ENCODE measurements around the gene VENTX. TPM values are rescaled to one million over a fixed set of nuclear protein-coding genes. Genes with fewer than 3 reads are reported as not detected.

VENTX gene
- total RNA-seq, 3 donors from 2014 or later (not counting 1 experiment from before 2014, with no cell fraction given) = 0.48 to 4.1 (median 0.75) TPM

DNA sequence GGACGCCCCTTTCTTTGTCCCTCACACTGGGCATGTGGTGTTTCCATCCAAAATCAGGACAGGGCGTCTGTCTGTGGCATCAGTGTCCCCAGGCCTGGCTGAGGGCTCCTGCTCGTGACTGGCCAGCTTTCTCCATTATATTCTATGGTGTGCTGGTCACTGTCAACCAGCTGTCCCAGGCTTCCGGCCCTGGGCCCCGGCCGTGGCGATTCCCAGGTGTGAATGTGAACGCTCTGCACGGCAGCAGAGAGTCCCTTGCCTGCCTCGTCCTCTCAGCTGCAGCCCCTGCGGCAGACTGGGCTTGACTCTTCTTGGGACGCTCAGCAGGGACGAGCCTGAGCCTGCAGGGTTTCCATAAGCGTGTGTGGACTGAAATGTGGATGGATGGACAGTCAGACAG lies 13.6 kb upstream of the VENTX start:
- Mint-ChIP-seq H3K27ac (no peak overlapping the region), H3K36me3 (no peaks in the 10 kb centered on the region), H3K9me3 (no peaks in the 10 kb centered on the region), H3K4me3 (no peak overlapping the region), H3K27me3 (ENCODE audit: low read depth in 2 of 2) (peaks cover 36 to 38% of the 10 kb centered on the region in 2 donors), H3K4me1 (peaks cover 0 to 5% of the 10 kb centered on the region in 2 donors)
- ATAC-seq (no peak), DNase-seq (no peak)
- no peaks in the 10 kb centered on the region for H3K36me3 ChIP-seq (ENCODE audit: control insufficient read depth, insufficient read depth, low read length)
- peaks cover under 1% of the 10 kb centered on the region for H3K4me1 ChIP-seq (ENCODE audit: control insufficient read depth, insufficient read depth, low read length)
- intact Hi-C loops (cut with micrococcal nuclease) = no loop called here
- no peak overlapping the region for H3K27ac ChIP-seq (ENCODE audit: low read length)
- H3K4me3 ChIP-seq (ENCODE audit: low read length) = no peak overlapping the region
- TF ChIP-seq, protein P1, sequence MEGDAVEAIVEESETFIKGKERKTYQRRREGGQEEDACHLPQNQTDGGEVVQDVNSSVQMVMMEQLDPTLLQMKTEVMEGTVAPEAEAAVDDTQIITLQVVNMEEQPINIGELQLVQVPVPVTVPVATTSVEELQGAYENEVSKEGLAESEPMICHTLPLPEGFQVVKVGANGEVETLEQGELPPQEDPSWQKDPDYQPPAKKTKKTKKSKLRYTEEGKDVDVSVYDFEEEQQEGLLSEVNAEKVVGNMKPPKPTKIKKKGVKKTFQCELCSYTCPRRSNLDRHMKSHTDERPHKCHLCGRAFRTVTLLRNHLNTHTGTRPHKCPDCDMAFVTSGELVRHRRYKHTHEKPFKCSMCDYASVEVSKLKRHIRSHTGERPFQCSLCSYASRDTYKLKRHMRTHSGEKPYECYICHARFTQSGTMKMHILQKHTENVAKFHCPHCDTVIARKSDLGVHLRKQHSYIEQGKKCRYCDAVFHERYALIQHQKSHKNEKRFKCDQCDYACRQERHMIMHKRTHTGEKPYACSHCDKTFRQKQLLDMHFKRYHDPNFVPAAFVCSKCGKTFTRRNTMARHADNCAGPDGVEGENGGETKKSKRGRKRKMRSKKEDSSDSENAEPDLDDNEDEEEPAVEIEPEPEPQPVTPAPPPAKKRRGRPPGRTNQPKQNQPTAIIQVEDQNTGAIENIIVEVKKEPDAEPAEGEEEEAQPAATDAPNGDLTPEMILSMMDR (IDR thresholded peaks at IDR 0.05) = no peak
- no peaks in the 10 kb centered on the region for H3K9me3 ChIP-seq (ENCODE audit: control insufficient read depth, insufficient read depth, low read length)
- peaks cover 15% of the 10 kb centered on the region for H3K27me3 ChIP-seq (ENCODE audit: control insufficient read depth, insufficient read depth, low read length)
- WGBS (ENCODE audit: insufficient coverage) = 86% methylated on average over 12 of the region's 14 CpGs

DNA sequence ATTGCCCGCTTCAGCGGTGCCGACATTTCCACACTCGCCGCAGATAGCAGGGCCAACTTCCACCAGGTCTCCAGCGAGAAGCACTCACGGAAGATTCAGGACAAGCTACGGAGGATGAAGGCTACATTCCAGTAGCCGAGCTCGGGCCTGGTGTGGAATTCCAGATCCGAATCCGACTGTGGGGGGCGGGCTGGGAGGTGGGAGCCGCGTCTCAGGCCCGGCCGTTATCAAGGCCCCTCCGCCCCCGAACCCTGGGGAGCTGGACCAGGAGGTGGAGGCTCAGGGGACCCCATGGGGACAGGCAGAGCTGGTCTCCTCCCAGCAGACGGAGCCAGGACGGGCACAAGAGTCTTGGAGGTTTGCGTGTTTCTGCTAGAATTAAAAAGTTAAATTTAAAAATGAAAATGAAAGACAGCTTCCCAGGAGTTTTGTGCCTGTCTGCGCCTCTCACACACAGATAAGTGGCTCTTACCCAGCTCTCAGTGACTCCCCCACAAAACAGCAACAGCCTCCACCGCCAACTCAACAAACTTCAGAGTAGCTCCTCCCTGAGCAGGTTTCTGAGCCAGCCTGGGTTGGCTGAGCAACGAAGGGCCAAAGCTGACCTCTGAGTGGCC lies 12.8 kb upstream of the VENTX start:
- DNase-seq (no peak), ATAC-seq (no peak)
- peaks cover 19% of the 10 kb centered on the region for H3K27me3 ChIP-seq (ENCODE audit: control insufficient read depth, insufficient read depth, low read length)
- no peak overlapping the region for H3K27ac ChIP-seq (ENCODE audit: low read length)
- Mint-ChIP-seq H3K4me3 (no peak overlapping the region), H3K4me1 (peaks cover 0 to 11% of the 10 kb centered on the region in 2 donors), H3K27ac (no peak overlapping the region), H3K36me3 (no peaks in the 10 kb centered on the region), H3K9me3 (no peaks in the 10 kb centered on the region), H3K27me3 (ENCODE audit: low read depth in 2 of 2) (peaks cover 42% of the 10 kb centered on the region in 2 donors)
- H3K4me1 ChIP-seq (ENCODE audit: control insufficient read depth, insufficient read depth, low read length) = peaks cover 6% of the 10 kb centered on the region
- H3K9me3 ChIP-seq (ENCODE audit: control insufficient read depth, insufficient read depth, low read length) = no peaks in the 10 kb centered on the region
- WGBS (ENCODE audit: insufficient coverage) = 88% methylated on average over 25 of the region's 25 CpGs
- H3K36me3 ChIP-seq (ENCODE audit: control insufficient read depth, insufficient read depth, low read length) = no peaks in the 10 kb centered on the region
- intact Hi-C loops (cut with micrococcal nuclease) = no loop called here
- H3K4me3 ChIP-seq (ENCODE audit: low read length) = no peak overlapping the region
- TF ChIP-seq, protein P1 (IDR thresholded peaks at IDR 0.05) = no peak

DNA sequence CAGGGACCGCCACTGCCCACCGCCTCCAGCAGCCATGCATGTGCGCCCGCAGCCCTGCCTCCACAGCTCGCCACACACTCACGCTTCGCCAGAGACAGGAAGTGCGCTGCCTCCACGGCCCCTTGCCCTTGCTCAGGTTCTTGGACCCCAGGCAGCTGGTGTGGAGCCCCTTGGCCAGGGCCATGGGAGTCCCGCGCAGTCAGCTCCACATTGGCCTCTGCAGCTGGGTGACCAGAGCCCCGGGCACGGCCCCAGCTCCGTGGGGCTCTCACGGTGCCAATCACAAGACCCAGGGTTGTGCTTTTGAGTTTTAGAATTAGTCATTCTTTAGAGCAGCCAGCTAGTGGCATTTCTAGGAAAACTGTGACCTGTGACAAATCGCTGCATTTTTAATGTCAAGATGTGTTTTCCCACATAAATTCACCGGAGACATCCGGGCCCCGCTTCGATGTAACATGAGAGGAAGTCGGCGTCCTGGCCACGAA lies 11.9 kb upstream of the VENTX start:
- Histone ChIP-seq H3K27me3 (ENCODE audit: control insufficient read depth, insufficient read depth, low read length) (peaks cover 19% of the 10 kb centered on the region), H3K9me3 (ENCODE audit: control insufficient read depth, insufficient read depth, low read length) (no peaks in the 10 kb centered on the region), H3K4me1 (ENCODE audit: control insufficient read depth, insufficient read depth, low read length) (peaks cover 6% of the 10 kb centered on the region), H3K36me3 (ENCODE audit: control insufficient read depth, insufficient read depth, low read length) (no peaks in the 10 kb centered on the region), H3K4me3 (ENCODE audit: low read length) (no peak overlapping the region), H3K27ac (ENCODE audit: low read length) (no peak overlapping the region)
- intact Hi-C loops (cut with micrococcal nuclease) = no loop called here
- Mint-ChIP-seq H3K4me3 (no peak overlapping the region), H3K4me1 (peaks cover 0 to 10% of the 10 kb centered on the region in 2 donors), H3K27me3 (ENCODE audit: low read depth in 2 of 2) (peaks cover 41 to 42% of the 10 kb centered on the region in 2 donors), H3K9me3 (no peaks in the 10 kb centered on the region), H3K27ac (no peak overlapping the region), H3K36me3 (no peaks in the 10 kb centered on the region)
- TF ChIP-seq, protein P1 (IDR thresholded peaks at IDR 0.05) = no peak
- ATAC-seq (no peak), DNase-seq (no peak)
- WGBS (ENCODE audit: insufficient coverage) = 56% methylated on average over 23 of the region's 23 CpGs

All from natural killer cell (primary cell).